SK-N-SH (cell line): Measurements from ENCODE around the gene XKR3.

Experiments
- CTCF ChIP-seq: fragments of 200-600 bp; sonication (generic); IDR thresholded peaks from 2 replicates; pipeline ENCODE4 v1.6.1; 2017; ENCODE audit warnings: antibody characterized with exemption, mild to moderate bottlenecking, moderate library complexity
- FOXJ3 ChIP-seq: sonication (generic); formaldehyde crosslinking; IDR thresholded peaks from 2 replicates; pipeline ENCODE4 v1.5.1; 2020; ENCODE audit warnings: mild to moderate bottlenecking, missing genetic modification reagents
- POLR2AphosphoS5 ChIP-seq: IDR thresholded peaks from 2 replicates; pipeline ENCODE4 v1.6.1; 2012; ENCODE audit warnings: low read depth, low read length
- RFX5 ChIP-seq: IDR thresholded peaks from 2 replicates; pipeline ENCODE4 v1.6.1; 2012; ENCODE audit warnings: mild to moderate bottlenecking, improper control_type of control experiment, low read length
- SIN3A ChIP-seq: IDR thresholded peaks from 2 replicates; pipeline ENCODE4 v1.6.1; 2012; ENCODE audit warnings: low read depth, mild to moderate bottlenecking, low read length, moderate library complexity, borderline replicate concordance
- TAF1 ChIP-seq: IDR thresholded peaks from 2 replicates; pipeline ENCODE4 v1.6.1; 2012; ENCODE audit warnings: low read depth, mild to moderate bottlenecking, low read length, moderate library complexity, borderline replicate concordance

- TF ChIP-seq TAF1 (no peak), POLR2AphosphoS5 (no peak), RFX5 (no peak), CTCF (no peak), FOXJ3 (CRISPR knock-in tag) (no peak), SIN3A (no peak)
Measured at GRCh38 chr22:16838073-16838472, 12.9 kb upstream of the XKR3 start.
